ENCODE data around the gene EXOSC1.

Gene EXOSC1

GRCh38 chr10:97399843-97400545, 45.8 kb downstream of the EXOSC1 start:
- H3K27me3 ChIP-seq = no peaks in the 10 kb centered on the region
- H3K27ac ChIP-seq = peak overlapping the region; percentile 68 to 93 (median 81)
- no peak for TF ChIP-seq Cebpa-rat (IDR thresholded peaks at IDR 0.05)
- H3K4me1 ChIP-seq = peaks cover 15 to 67% (median 27%) of the 10 kb centered on the region in 10 experiments
- H3K9ac ChIP-seq = peak overlapping the region; percentile 76 to 93 (median 89)
- H3K4me2 ChIP-seq = peak overlapping the region; percentile 77 to 98 (median 91)
- no peaks in the 10 kb centered on the region for H3K9me3 ChIP-seq (replicated peaks in 1 of 11)
- peaks cover 27 to 48% (median 45%) of the 10 kb centered on the region in 11 experiments for H3K36me3 ChIP-seq
- H3K4me3 ChIP-seq = peak overlapping the region; percentile 79 to 100 (median 84)
- H4K20me1 ChIP-seq = peaks cover 0 to 49% (median 7%) of the 10 kb centered on the region in 11 experiments; a peak in 10 of 22 replicates

DNA sequence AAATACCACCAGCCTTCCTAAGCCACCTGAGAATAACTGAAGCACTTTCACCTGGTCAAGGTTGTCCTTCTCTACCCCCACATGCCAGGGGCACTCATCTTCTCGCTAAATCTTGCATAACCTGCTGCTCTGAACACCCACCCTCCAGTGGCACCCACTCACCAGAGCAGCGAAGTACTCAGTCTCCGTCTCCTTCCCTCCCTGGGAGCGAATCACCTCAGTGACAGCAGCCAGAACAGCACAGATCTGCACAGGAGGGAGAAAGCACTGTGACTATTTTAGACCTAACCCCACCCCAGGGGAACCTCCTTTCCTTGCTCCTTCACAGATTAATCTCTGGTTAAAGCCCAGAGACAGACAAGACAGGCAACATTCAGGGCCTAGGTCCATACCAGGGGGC, 49.8 kb downstream of the EXOSC1 start:
- no peaks in the 10 kb centered on the region for H3K9me3 ChIP-seq (replicated peaks in 1 of 11)
- H3K4me2 ChIP-seq = no peak overlapping the region; a peak in 1 of 22 replicates
- H3K36me3 ChIP-seq = peaks cover 66 to 87% (median 85%) of the 10 kb centered on the region in 11 experiments
- peaks cover 10 to 31% (median 17%) of the 10 kb centered on the region in 10 experiments; a peak in 19 of 20 replicates for H3K4me1 ChIP-seq
- no peaks in the 10 kb centered on the region for H3K27me3 ChIP-seq
- H3K9ac ChIP-seq = peak overlapping the region in 1 of 11 experiments; percentile 21; a peak in 3 of 22 replicates
- no peak for TF ChIP-seq Cebpa-rat (IDR thresholded peaks at IDR 0.05)
- H3K27ac ChIP-seq = no peak overlapping the region
- H3K4me3 ChIP-seq = no peak overlapping the region
- peaks cover 0 to 87% (median 7%) of the 10 kb centered on the region in 11 experiments; a peak in 10 of 22 replicates for H4K20me1 ChIP-seq

DNA sequence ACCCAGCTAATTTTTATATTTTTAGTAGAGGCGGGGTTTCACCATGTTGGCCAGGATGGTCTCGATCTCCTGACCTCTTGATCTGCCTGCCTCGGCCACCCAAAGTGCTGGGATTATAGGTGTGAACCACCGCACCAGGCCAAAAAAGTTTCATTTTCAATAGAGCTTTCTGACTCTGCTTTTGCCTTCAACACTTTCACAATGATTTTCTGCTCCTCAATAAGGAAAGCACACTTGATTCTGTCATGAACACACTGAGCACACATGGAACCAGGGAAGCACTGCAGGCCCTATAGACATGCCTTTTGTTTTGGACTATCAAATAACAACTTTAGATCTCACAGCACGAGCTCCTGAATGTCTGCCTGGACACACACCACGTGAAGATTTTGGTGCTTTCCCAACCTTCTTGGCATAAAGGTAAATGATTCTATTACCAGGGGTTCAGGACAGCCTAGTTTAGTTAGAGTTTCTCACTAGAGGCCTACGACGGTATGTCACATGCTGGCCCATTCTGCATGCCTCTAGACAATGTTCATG, 52.7 kb downstream of the EXOSC1 start:
- Histone ChIP-seq H4K20me1 (peaks cover 0 to 89% (median 0%) of the 10 kb centered on the region in 11 experiments; a peak in 7 of 22 replicates), H3K36me3 (peaks cover 94 to 97% (median 96%) of the 10 kb centered on the region in 11 experiments), H3K27ac (no peak overlapping the region), H3K4me2 (no peak overlapping the region), H3K4me3 (no peak overlapping the region), H3K9ac (no peak overlapping the region; a peak in 1 of 22 replicates), H3K9me3 (replicated peaks in 1 of 11) (no peaks in the 10 kb centered on the region), H3K4me1 (peaks cover 0 to 42% (median 0%) of the 10 kb centered on the region in 10 experiments; a peak in 7 of 20 replicates), H3K27me3 (no peaks in the 10 kb centered on the region)
- no peak for TF ChIP-seq Cebpa-rat (IDR thresholded peaks at IDR 0.05)

- Histone ChIP-seq H3K4me1 (peaks cover 0 to 28% (median 0%) of the 10 kb centered on the region in 10 experiments; a peak in 6 of 20 replicates), H3K27me3 (no peaks in the 10 kb centered on the region), H3K9me3 (replicated peaks in 1 of 11) (no peaks in the 10 kb centered on the region), H3K4me2 (peak overlapping the region in 2 of 11 experiments; percentile 12 to 60; a peak in 3 of 22 replicates), H3K27ac (peak overlapping the region in 3 of 11 experiments; percentile 16 to 34 (median 22); a peak in 4 of 22 replicates), H4K20me1 (peaks cover 0 to 80% (median 0%) of the 10 kb centered on the region in 11 experiments; a peak in 2 of 22 replicates), H3K9ac (peak overlapping the region in 1 of 11 experiments; percentile 31; a peak in 1 of 22 replicates), H3K36me3 (peaks cover 98 to 100% (median 100%) of the 10 kb centered on the region in 11 experiments), H3K4me3 (no peak overlapping the region)
- no peak for TF ChIP-seq Cebpa-rat (IDR thresholded peaks at IDR 0.05)
Observed at GRCh38 chr10:97390091-97390490, 55.7 kb downstream of the EXOSC1 start.

- peak overlapping the region in 4 of 11 experiments; percentile 19 to 39 (median 28); a peak in 3 of 22 replicates for H3K27ac ChIP-seq
- no peak for TF ChIP-seq Cebpa-rat (IDR thresholded peaks at IDR 0.05)
- H3K36me3 ChIP-seq = peaks cover 99 to 100% (median 100%) of the 10 kb centered on the region in 11 experiments
Observed at GRCh38 chr10:97388152-97388551, 57.7 kb downstream of the EXOSC1 start.

More at GRCh38 chr10:97388152-97388551, 57.7 kb downstream of the EXOSC1 start:
- H3K9ac ChIP-seq = no peak overlapping the region
- peaks cover 0 to 28% (median 0%) of the 10 kb centered on the region in 10 experiments; a peak in 6 of 20 replicates for H3K4me1 ChIP-seq
- no peaks in the 10 kb centered on the region for H3K9me3 ChIP-seq (replicated peaks in 1 of 11)
- H4K20me1 ChIP-seq = peaks cover 0 to 81% (median 0%) of the 10 kb centered on the region in 11 experiments; a peak in 3 of 22 replicates
- peak overlapping the region in 3 of 11 experiments; percentile 5 to 55 (median 44); a peak in 3 of 22 replicates for H3K4me2 ChIP-seq
- no peak overlapping the region for H3K4me3 ChIP-seq
- H3K27me3 ChIP-seq = no peaks in the 10 kb centered on the region
